ENCODE results near the gene MEF2C. TPM values are rescaled to one million over a fixed set of nuclear protein-coding genes. Genes with fewer than 3 reads are reported as not detected.

The MEF2C gene
- total and polyA plus RNA-seq, 2 experiments from 2014 or later, result 0.97 to 1.6 TPM

DNA sequence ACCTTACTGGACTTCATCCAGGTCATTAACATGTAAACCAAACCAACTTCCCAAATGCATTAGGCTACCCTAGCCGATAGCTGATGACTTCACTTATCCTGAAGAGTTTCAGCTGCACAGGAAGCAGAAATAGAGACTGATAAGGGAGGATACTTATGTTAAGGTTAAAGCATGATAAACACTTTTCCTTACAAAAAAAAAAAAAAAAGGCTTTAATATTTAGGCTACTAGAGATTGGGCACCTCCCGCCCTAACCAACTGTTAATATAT lies 1.6 kb upstream of the MEF2C start:
- TF ChIP-seq JUNB (IDR thresholded peaks at IDR 0.05; ENCODE audit: unreplicated experiment) (no peak), EZH2 (IDR thresholded peaks at IDR 0.05; ENCODE audit: low read depth, unreplicated experiment) (peak; percentile 17)

GRCh38 chr5:88883836-88884607 lies 1.0 kb upstream of the MEF2C start:
- no peaks in the 10 kb centered on the region for H3K9me3 Mint-ChIP-seq
- H3K79me2 ChIP-seq (replicated peaks; ENCODE audit: insufficient read depth), result no peaks in the 10 kb centered on the region
- peak overlapping the region; percentile 90 for H2AFZ ChIP-seq
- no peaks in the 10 kb centered on the region for H3K36me3 Mint-ChIP-seq (ENCODE audit: low read depth)
- no peaks in the 10 kb centered on the region for H3F3A ChIP-seq (replicated peaks; ENCODE audit: low read depth)
- peaks cover 18% of the 10 kb centered on the region for H3K4me1 ChIP-seq (ENCODE audit: insufficient read depth)
- peaks cover 16% of the 10 kb centered on the region; the same call in 2 of the 3 replicates for H3K4me1 Mint-ChIP-seq
- no peaks in the 10 kb centered on the region for H4K20me1 ChIP-seq (replicated peaks; ENCODE audit: insufficient read depth)
- peak overlapping the region; percentile 88 for H3K4me2 ChIP-seq
- peak overlapping the region; percentile 71 for H3K4me3 ChIP-seq
- DNase-seq (ENCODE audit: low spot score) (peak; percentile 78), ATAC-seq (peak; percentile 88)
- H3K27ac Mint-ChIP-seq, result no peak overlapping the region
- H3K27me3 Mint-ChIP-seq (ENCODE audit: insufficient read depth, low read depth, poor library complexity), result peaks cover 17% of the 10 kb centered on the region
- no peaks in the 10 kb centered on the region for H3K9me2 ChIP-seq (ENCODE audit: insufficient read depth)
- no peak overlapping the region for H3K27ac ChIP-seq (ENCODE audit: low read depth)
- H3K36me3 ChIP-seq (ENCODE audit: insufficient read depth), result no peaks in the 10 kb centered on the region
- H3K27me3 ChIP-seq (ENCODE audit: insufficient read depth), result peaks cover 77% of the 10 kb centered on the region
- H3K4me3 Mint-ChIP-seq, result peak overlapping the region; percentile 89
- TF ChIP-seq CTCF (conservative IDR thresholded peaks at IDR 0.05; ENCODE audit: low read depth in 2 of 2) (no peak), ZNF331 (CRISPR knock-in tag; IDR thresholded peaks at IDR 0.05; ENCODE audit: low read depth) (no peak), ZNF114 (CRISPR knock-in tag; IDR thresholded peaks at IDR 0.05) (no peak), POLR2AphosphoS5 (IDR thresholded peaks at IDR 0.05; ENCODE audit: low read depth) (no peak), CREB1 (CRISPR knock-in tag; IDR thresholded peaks at IDR 0.05; ENCODE audit: low read depth) (no peak), REST (IDR thresholded peaks at IDR 0.05; ENCODE audit: unreplicated experiment) (no peak), STAT1 (IDR thresholded peaks at IDR 0.05; ENCODE audit: unreplicated experiment) (no peak), EZH2phosphoT487 (IDR thresholded peaks at IDR 0.05; ENCODE audit: unreplicated experiment) (no peak)
- TF ChIP-seq, protein P1, sequence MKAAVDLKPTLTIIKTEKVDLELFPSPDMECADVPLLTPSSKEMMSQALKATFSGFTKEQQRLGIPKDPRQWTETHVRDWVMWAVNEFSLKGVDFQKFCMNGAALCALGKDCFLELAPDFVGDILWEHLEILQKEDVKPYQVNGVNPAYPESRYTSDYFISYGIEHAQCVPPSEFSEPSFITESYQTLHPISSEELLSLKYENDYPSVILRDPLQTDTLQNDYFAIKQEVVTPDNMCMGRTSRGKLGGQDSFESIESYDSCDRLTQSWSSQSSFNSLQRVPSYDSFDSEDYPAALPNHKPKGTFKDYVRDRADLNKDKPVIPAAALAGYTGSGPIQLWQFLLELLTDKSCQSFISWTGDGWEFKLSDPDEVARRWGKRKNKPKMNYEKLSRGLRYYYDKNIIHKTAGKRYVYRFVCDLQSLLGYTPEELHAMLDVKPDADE (IDR thresholded peaks at IDR 0.05), result no peak

More for the DNA sequence above, 1.6 kb upstream of the MEF2C start:
- Histone ChIP-seq H3K4me2 (peak overlapping the region; percentile 88), H4K20me1 (replicated peaks; ENCODE audit: insufficient read depth) (no peaks in the 10 kb centered on the region), H3K27me3 (ENCODE audit: insufficient read depth) (peaks cover 81% of the 10 kb centered on the region), H3K36me3 (ENCODE audit: insufficient read depth) (no peaks in the 10 kb centered on the region), H3K9me2 (ENCODE audit: insufficient read depth) (no peaks in the 10 kb centered on the region), H3K4me3 (peak overlapping the region; percentile 71), H3K27ac (ENCODE audit: low read depth) (no peak overlapping the region), H3K4me1 (ENCODE audit: insufficient read depth) (peaks cover 18% of the 10 kb centered on the region), H3K79me2 (replicated peaks; ENCODE audit: insufficient read depth) (no peaks in the 10 kb centered on the region), H3F3A (replicated peaks; ENCODE audit: low read depth) (no peaks in the 10 kb centered on the region), H2AFZ (peak overlapping the region; percentile 90; the same call in 1 of the 2 replicates)
- Mint-ChIP-seq H3K4me3 (peak overlapping the region; percentile 89), H3K4me1 (peaks cover 17% of the 10 kb centered on the region; the same call in 2 of the 3 replicates), H3K9me3 (no peaks in the 10 kb centered on the region), H3K27ac (no peak overlapping the region), H3K27me3 (ENCODE audit: insufficient read depth, low read depth, poor library complexity) (peaks cover 20% of the 10 kb centered on the region), H3K36me3 (ENCODE audit: low read depth) (no peaks in the 10 kb centered on the region)
- ATAC-seq (no peak; the same call in 2 of the 3 replicates), DNase-seq (ENCODE audit: low spot score) (no peak)
